ENCODE data around the gene SCO2.
"Not testable (repeated sequence)": the region's sequence is repeated elsewhere in the genome, so short reads cannot be mapped to it uniquely, and the experiment has no call there.

The SCO2 gene

DNA sequence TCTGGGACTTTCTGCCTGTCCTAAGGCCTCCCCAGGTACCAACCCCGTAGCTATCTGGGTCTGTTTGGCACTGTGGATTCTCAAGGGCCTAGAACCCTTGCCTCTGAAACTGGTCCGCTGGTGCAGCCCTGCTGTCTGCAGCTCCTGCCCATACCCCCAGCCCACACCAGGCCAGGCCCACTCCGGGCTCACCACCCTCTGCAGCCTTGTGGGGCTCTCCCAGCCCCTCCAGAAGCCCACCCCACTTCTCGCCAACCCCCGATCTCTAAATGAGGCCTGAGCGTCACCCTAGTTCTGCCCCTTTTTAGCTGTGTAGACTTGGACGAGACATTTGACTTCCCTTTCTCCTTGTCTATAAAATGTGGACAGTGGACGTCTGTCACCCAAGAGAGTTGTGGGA is 25.0 kb upstream of the SCO2 start:
- no peak for DNase-seq (ENCODE audit: low read depth)

DNA sequence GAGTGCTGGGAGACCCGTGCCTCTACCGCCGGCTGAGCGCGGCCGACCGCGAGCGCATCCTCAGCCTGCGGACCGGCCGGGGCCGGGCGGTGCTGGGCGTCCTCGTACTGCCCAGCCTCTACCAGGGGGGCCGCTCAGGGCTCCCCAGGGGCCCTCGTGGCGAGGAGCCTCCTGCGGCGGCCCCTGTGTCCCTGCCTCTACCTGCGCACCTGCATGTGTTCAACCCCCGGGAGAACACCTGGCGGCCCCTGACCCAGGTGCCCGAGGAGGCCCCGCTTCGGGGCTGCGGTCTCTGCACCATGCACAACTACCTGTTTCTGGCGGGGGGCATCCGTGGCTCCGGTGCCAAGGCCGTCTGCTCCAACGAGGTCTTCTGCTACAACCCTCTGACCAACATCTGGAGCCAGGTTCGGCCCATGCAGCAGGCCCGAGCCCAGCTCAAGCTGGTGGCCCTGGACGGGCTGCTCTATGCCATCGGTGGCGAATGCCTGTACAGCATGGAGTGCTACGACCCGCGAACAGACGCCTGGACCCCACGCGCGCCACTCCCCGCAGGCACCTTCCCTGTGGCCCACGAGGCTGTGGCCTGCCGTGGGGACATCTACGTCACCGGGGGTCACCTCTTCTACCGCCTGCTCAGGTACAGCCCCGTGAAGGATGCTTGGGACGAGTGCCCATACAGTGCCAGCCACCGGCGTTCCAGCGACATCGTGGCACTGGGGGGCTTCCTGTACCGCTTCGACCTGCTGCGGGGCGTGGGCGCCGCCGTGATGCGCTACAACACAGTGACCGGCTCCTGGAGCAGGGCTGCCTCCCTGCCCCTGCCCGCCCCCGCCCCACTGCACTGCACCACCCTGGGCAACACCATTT is 23.8 kb upstream of the SCO2 start:
- DNase-seq (ENCODE audit: low read depth), result no peak

DNA sequence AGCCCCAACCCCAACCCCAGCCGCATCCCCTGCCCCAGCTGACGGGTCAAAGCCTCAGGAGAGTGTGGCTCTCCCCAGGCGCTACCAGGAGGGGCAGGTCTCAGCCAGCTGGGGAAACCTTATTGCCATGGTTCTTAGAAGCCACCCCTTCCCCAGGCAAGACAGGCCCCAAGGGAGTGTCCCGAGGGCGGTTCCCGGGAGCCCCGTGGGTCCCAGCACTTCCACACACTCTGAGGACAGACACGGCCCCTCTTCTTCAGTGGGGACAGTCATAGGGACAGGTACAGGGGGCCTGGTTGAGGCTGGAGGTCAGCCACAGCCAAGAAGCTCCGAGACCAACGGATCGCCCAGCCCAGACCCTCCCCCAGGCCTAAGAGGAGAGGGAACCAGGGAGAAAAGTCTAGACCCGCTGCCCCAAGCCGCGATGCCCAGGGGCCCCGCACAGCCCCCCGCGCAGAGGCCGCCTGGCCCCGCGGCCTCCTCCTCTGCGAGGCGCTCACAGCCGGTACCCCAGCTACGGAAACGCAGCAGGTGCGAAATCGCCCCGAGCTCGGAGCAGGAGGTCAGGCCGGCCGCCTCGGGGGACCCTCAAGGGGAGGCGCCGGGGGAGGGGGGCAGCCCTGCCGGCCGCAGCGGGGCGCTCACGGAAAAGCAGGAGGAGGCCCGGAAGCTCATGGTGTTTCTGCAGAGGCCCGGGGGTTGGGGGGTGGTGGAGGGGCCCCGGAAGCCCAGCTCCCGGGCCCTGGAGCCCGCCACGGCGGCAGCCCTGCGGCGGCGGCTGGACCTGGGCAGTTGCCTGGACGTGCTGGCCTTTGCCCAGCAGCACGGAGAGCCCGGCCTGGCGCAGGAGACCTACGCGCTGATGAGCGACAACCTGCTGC is 22.9 kb upstream of the SCO2 start:
- DNase-seq (ENCODE audit: low read depth), result no peak

DNA sequence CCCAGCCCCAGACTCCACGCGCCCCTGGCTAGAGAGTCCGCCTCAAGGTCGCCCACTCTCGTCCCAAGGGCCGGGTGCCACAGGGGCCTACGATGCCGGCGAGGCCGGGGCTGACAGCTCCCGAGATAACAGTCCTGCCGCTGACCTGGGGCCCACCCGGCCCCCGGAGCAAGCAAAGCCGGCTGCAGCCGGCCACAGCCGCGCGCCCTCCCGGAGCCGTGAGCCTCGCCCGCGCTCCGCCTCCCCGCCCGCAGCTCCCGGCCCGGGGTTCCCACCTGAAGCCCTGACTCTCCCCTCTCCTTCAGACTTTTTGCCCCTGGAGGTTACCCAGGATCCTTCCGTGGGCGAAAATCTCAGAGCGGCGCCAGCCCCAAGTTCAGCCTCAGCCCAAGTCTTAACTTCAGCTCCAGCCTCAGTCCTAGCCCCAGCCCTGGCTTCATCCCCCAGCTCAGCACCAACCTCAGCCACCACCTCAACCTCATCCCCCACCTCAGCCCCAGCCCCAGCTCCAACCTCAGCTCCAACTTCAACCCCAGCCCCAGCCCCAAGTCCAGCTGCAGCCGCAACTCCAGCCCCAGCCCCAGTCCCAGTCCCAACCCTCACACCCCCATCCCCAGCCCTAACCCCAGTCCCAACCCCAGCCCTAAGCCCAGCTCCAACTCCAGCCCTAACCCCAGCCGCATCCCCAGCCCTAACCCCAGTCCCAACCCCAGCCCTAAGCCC is 22.0 kb upstream of the SCO2 start:
- DNase-seq (ENCODE audit: low read depth), result no peak

DNA sequence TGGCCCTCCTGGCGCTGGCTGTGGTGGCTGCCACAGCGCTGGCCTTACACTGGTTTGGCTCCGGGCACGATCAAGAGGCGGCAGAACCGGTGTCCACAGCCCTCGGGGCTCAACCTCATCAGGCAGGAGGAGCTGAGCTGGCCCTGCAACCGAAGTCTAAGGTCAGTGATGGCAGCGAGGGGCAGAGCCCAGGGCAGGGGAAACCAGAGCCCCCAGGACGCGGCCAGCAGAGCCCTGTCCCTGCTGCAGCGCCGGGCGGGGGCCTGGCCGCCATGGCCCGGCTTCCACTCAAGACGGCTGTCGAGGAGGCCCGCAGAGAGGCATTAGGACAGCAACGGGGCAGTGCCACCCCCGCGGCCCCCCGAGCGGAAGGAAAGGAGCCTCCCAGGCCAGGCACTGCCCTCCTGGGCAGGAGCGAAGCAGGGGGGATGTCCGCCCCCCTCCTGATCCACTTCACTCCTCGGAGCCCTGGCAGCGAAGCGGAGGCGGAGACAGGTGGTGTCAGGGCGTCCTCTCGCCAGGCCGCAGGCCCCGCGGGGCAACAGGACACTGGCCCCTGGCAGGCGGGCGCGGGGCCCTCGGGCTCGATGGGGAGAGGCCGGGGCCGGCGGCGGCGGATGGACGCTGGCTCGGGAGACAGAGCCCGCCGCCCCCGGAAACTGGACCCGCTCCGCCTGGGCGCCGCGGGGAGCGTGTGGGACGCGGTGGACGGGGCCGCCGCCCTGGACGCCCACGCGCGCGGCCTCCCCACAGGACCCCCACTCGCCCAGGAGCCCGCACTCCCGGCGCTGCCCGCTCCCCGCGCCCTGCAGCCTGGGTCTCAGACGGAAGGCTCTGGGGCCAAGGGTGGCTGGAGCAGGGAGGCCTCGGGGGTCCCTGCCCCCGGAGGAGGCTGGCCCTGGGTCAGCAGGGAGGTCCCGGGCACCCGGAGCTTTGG is 21.2 kb upstream of the SCO2 start:
- no peak for DNase-seq (ENCODE audit: low read depth)

DNA sequence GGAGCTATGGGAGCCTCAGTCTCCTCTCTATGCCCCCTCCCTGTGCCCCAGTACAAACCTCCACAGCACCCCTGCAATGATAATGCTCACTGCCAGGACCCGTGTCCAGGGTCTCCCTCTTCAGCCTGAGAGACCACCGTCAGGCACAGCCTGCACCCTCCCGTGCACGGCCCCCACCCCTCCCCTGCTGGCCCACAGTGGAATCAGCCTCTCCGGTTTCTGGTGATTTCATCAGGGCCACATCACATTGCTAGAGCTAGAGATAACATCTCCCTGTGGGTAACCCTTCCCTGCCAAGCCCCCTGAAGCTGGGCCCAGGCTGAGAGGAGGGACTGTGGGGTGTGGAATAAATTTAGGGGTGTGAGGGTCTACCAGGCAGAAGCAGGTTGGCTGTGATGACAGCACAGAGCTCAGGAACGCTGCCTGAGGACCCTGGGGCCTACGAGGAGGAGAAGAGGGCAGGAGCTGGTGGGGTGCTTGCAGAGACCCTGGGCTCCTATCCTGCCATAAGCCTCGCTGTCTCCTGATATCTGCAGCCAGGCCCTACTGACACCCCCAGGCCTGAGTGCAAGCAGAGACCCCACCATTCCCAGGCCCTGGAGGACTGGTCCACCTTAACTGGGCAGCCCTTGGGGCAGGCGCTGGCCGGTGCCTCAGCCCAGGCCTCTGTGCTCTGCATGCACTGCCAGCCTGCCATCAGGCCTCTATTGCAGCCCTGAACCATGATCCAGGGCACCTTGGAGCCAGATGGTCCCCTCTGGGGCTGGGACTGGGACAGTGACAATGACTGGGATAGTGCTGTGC is 20.3 kb upstream of the SCO2 start, which contains the start of gene KLHDC7B:
Gene KLHDC7B, plus strand, starts transcription at position 378 of the 804 bp plus-strand sequence. Its CDS starts 345 bp downstream, at position 723.
- no peak for DNase-seq (ENCODE audit: low read depth)

DNA sequence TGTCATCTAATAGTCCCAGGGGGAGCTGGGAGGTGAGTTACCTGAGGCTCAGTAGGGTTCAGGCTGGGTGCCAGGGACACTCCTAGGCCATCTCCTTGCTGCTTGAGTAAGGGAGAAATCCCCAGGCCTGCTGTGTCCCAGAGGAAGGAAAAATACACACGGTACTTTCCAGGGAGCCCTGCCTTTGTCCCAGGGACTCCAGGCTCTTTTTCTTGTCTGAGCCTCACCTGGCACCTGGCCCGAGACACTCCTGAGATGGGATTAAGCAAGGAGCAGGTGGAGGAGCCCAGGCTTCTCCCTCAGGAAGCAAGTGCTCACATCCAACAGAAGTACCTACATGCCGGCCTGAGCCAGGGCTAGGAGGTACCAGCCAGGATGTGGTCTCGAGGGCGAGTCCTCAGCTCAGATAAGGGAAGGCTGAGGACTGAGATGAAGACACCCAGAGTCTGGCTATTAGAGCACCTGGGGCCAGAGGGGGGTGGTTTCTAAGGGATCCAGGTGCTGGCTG is 19.4 kb upstream of the SCO2 start:
- no peak for DNase-seq (ENCODE audit: low read depth)

DNA sequence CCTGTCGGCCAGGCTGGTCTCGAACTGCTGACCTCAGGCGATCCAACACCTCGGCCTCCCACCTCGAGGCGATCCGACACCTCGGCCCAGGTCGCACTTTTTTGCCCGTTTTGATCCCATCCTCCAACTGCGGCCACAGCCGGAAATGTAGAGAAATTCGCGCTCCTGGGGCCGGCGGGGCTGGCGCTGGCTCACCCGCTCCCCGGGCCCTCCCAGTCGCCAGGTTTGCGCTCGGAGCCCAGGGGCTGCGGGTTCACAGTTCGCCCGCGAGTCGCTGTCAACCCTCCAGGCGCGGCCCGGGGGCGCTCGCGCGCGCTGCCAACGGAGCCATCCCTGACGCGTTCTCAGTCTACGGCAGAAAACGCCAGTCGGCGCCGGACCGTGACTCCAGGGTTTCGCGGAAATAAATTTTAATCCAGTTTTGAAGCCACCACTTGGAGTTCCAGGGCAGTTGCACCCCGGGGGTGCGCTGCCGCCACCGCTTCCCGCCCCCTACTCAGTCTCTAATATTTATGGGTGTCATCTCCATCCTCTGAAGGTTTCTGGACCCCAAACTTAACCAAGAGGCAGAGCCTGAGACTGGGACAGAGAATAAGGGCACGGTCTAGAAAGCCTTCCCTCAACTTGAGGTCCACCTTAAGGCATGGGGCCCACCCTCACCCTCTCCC is 18.8 kb upstream of the SCO2 start:
- peak; percentile 53 for DNase-seq (ENCODE audit: low read depth)

DNA sequence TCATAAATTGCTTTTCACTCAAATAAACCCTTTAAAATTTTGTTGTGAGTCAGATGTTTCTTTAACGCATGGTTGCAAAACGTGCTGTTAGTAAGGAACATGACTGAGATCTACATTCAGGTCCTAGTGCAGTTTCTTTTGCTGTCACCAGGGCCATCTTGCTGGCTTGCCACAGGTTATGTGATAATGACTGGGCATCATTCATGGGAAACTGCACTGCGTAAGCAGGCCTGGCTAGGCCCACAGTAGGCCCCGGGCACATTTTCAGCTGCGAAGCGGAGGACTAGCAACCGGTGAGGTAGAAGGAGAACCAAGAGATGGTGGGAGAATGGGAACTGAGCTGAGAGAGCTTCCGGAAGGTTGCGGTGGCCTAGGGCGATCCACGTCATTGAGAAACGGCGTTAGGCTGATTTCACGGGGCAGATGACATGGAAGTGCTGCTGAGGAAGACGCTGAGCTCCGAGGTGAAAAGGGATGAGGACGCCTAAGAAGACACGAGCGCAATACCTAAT is 17.1 kb upstream of the SCO2 start:
- no peak for DNase-seq (ENCODE audit: low read depth)

DNA sequence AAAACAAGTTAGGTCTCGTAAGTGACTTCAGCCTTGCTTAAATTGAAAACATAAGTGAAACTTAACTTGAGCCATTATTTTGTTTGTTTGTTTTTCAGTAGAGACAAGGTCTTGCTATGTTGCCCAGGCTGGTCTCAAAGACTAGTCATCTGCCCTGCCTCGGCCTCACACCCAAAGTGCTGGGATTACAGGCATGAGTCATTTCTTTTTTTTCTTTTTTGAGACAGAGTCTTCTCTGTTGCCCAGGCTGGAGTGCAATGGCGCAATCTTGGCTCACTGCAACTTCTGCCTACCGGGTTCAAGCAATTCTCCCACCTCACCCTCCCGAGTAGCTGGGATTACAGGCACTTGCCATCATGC is 16.2 kb upstream of the SCO2 start:
- DNase-seq (ENCODE audit: low read depth), result not testable (repeated sequence)

DNA sequence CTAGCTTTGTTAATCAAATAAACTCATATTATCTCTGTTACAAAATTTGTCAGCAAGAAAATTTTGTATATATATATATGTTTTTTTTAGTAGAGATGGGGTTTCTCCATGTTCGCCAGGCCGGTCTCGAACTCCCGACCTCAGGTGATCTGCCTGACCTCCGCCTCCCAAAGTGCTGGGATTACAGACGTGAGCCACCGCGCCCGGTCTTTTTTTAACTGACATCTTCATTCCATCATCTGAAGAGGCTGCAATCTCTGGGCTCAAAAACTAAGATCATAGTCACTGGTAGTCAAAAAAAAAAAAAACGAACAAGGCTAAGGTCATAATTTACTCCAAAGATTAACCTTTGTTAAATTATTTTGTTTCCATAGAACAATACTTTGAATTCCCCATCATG is 15.0 kb upstream of the SCO2 start:
- DNase-seq (ENCODE audit: low read depth), result no peak

DNA sequence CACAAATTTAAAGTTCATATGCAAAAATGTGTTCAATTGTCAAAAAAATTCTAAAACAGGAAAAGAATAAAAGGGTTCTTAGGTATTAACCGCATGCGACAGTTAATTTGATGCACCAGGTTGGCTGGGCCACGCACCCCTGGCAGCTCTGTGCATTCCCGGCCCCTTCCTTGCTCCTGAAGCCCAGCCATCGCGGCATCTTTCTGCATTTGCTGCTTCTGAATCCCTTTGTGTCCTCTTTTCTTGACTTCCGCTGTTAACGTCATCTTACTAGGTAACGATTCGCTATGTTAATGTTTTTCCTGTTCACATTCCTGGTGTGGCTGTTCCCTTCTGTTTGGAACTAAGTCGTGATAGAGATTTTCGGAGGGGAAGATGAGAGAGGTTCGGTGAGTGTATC is 12.4 kb upstream of the SCO2 start:
- no peak for DNase-seq (ENCODE audit: low read depth)

DNA sequence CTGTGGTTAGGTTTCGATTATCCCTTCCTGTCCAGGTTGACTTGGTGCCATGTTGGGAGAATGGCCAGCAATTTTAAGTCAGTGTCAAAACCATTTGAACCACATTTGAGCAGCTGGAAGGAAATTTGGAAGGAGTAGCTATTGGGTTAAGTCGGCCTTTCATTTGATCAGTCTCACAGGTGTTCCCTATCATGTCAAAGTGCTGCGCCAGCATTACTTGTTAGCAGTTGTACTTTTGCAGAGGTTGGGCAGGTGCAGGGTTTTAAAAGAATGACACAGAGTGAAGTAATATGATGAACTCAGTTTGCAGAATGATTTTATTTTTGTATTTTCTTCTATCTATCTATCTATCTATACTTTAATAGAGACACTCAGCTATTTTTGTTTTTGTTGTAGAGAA is 10.8 kb upstream of the SCO2 start:
- no peak for DNase-seq (ENCODE audit: low read depth)

DNA sequence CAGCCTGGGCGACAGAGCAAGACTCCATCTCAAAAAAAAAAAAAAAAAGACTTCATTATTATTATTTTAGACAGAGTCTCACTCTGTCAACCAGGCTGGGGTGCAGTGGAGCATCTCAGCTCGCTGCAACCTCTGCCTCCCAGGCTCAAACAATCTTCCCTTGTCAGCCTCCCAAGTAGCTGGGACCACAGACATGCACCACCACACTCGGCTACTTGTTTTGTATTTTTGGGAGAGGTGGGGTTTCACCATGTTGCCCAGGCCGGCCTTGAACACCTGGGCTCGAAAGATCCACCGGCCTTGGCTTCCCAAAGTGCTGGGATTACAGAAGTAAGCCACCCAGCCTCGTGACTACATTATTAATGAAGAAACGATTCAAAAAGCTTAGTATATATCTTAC is 9.7 kb upstream of the SCO2 start:
- no peak for DNase-seq (ENCODE audit: low read depth)

DNA sequence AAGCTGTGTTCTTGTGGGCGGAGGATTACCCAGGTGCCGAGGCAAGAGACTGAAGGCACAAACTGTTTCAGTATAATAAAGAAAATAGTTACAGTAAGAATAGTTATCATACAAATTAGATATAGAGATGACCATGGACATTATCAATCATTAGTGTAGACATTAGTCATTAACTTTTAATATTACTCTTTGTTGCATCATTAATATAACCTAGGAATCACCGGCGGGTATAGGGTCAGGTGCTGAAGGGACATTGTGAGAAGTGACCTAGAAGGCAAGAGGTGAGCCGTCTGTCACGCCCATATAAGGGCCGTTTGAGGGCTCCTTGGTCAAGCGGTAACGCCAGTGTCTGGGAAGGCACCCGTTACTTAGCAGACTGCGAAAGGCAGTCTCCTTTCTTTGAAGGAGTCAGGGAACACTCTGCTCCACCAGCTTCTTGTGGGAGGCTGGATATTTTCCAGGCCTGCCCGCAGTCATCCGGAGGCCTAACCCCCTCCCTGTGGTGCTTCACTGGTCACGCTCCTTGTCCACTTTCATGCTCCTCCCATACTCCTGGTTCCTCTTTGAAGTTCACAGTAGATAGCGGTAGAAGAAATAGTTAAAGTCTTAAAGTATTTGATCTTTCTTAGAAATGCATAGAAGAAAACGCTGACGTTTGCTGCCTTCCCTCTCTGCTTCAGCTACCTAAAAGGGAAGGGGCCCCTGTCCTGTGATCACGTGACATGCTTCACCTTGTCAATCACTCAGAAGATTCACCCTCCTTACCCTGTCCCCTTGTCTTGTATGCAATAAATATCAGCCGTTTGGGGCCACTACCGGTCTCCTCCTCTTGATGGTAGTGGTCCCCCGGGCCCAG is 8.7 kb upstream of the SCO2 start:
- DNase-seq (ENCODE audit: low read depth), result not testable (repeated sequence)

DNA sequence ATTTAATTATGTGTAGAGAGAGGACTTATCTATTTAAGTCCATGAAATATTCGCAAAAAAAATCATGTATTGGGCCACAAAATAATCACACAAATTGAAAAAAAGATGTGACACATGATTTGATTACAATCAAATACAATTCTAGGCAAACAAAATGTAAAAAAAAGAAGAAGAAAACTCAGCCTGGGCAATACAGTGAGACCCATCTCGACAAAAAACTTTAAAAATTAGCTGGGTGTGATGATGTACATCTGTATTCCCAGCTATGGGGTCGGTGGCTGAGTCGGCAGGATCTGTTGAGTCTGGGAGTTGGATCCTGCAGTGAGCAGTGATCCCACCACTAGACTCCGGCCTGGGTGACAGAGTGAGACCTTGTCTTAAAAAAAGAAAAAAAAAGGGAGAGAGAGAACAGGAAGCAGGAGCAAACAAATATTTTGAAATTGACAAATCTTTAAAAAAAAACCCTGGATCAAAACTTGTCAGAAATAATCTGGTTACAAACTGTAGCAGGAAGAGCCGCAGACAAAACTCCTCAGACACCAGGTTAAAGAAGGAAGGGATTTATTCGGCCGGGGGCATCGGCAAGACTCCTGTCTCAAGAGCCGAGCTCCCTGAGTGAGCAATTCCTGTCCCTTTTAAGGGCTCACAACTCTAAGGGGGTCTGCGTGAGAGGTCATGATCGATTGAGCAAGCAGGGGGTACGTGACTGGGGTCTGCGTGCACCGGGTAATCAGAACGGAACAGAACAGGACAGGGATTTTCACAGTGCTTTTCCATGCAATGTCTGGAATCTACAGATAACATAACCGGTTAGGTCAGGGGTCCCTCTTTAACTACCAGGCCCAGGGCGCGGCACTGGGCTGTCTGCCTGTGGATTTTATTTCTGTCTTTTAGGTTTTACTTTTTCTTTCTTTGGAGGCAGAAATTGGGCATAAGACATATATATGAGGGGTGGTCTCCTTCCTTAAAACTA is 7.7 kb upstream of the SCO2 start:
- no peak for DNase-seq (ENCODE audit: low read depth)

DNA sequence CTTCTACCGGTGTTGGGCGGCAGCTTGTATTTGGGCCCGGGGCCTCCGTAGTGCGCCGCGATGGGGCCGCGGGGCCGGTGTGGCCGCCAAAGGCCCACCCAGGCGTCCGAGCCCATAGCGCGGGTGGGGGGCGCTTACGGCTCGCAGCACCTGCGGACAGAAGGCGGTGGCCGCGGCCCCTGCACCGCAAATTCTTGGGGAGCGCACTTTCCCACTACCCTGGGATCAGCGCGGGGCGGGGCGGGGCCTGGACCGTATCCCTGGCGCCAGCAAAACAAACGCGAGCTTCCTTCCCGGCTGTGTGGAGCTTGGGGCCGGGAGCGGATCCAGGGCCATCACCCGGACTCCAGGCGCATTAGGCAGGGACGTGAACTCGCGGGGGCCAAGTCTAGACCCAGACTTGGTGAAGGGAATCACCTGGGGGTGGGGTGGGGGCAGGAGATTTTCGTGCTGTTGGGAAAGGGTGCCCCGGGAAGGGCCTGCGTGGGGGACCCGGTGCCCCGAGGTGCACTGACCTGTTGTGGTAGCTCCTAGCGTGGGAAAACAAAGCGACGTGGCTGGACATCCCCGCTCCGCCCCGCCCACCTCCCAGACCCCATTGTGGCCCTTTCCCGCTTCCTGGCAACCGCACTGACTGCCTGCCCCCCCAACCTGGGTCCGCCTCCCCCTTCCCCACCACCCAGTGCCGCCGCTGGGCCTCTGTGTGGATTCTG is 6.7 kb upstream of the SCO2 start:
- no peak for DNase-seq (ENCODE audit: low read depth)
